SJSA1 (cell line): ENCODE data around the gene CSH2. TPM values are rescaled to one million over a fixed set of nuclear protein-coding genes. Genes with fewer than 3 reads are reported as not detected.
"Not testable (repeated sequence)": the region's sequence is repeated elsewhere in the genome, so short reads cannot be mapped to it uniquely, and the experiment has no call there.

ENCODE experiments used
- DNase-seq, 2 experiments: peaks; one replicate each; pipeline ENCODE4 v3.0.0-alpha.2; 2015 to 2020; ENCODE audit warnings: low spot score in 2 of 2, low read depth in 1 of 2
- H3K27ac ChIP-seq: fragments of 250-450 bp; sonication (Bioruptor Pico); 2 replicates; pipeline ENCODE4 v1.5.1; 2020; ENCODE audit warnings: mild to moderate bottlenecking, moderate library complexity
- H3K27me3 ChIP-seq: fragments of 250-450 bp; sonication (Bioruptor Pico); replicated peaks from 2 replicates; pipeline ENCODE4 v1.5.1; 2020; ENCODE audit warnings: mild to moderate bottlenecking, moderate library complexity
- H3K36me3 ChIP-seq: fragments of 250-450 bp; sonication (Bioruptor Pico); 2 replicates; pipeline ENCODE4 v1.5.1; 2020; ENCODE audit warnings: mild to moderate bottlenecking
- H3K4me1 ChIP-seq: fragments of 250-450 bp; sonication (Bioruptor Pico); replicated peaks from 2 replicates; pipeline ENCODE4 v1.6.1; 2021; ENCODE audit warnings: mild to moderate bottlenecking
- H3K4me3 ChIP-seq: fragments of 250-450 bp; sonication (Bioruptor Pico); 2 replicates; pipeline ENCODE4 v1.5.1; 2020; ENCODE audit warnings: mild to moderate bottlenecking
- H3K9me3 ChIP-seq: fragments of 250-450 bp; sonication (Bioruptor Pico); replicated peaks from 2 replicates; pipeline ENCODE4 v1.5.1; 2020; ENCODE audit warnings: mild to moderate bottlenecking
- total RNA-seq: library from RNA; depleted of rRNA; stranded (reverse); fragments of >200 nt; shearing (Covaris generic); gene quantifications from 2 replicates; pipeline ENCODE4 v1.2.3, GENCODE V29; 2014

The CSH2 gene
- total RNA-seq, 1 experiment from 2014 or later, result not detected

DNA sequence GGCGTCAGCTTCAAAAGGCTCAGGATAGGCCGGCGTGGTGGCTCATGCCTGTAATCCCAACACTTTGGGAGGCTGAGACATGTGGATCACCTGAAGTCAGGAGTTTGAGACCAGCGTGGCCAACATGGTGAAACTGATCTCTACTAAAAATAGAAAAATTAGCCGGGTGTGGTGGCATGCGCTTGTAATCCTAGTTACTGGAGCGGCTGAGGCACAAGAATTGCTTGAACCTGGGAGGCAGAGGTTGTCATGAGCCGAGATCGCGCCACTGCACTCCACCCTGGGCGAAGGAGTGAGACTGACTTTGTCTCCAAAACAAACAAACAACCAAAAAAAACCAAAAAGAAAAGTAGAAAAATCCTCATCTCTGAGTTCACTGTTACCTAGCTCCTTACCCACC is 11.6 kb upstream of the CSH2 start:
- H3K36me3 ChIP-seq, H3K4me1 ChIP-seq: not testable (repeated sequence)
- peak in 1 of 2 experiments; percentile 27 for DNase-seq

DNA sequence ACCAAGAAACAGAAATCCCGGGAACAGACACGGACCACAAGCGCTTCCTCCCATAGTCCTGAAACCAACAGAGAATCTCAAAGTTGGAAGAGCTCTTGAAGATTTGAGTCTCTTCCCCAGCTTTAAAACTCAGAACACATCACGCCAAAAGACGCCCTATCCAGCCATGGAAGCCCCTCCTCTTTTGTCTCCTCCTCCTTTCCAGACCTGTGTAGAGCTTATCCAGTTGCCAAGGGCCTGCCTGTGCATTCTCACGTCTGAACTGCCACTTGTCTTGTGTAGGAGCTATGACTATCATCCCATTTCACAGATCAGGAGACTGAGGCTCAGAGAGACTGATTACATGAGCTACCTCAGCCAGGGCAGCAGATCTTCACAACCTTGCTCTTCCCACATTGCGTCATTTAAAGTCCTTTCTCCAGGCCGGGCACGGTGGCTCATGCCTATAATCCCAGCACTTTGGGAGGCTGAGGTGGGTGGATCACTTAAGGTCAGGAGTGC is 9.2 kb upstream of the CSH2 start:
- DNase-seq, H3K9me3 ChIP-seq, H3K27ac ChIP-seq, H3K36me3 ChIP-seq, H3K4me1 ChIP-seq, H3K27me3 ChIP-seq, H3K4me3 ChIP-seq: not testable (repeated sequence)

More for the DNA sequence above, 11.6 kb upstream of the CSH2 start:
- not testable (repeated sequence) for H3K9me3 ChIP-seq, H3K27me3 ChIP-seq, H3K4me3 ChIP-seq, H3K27ac ChIP-seq

DNA sequence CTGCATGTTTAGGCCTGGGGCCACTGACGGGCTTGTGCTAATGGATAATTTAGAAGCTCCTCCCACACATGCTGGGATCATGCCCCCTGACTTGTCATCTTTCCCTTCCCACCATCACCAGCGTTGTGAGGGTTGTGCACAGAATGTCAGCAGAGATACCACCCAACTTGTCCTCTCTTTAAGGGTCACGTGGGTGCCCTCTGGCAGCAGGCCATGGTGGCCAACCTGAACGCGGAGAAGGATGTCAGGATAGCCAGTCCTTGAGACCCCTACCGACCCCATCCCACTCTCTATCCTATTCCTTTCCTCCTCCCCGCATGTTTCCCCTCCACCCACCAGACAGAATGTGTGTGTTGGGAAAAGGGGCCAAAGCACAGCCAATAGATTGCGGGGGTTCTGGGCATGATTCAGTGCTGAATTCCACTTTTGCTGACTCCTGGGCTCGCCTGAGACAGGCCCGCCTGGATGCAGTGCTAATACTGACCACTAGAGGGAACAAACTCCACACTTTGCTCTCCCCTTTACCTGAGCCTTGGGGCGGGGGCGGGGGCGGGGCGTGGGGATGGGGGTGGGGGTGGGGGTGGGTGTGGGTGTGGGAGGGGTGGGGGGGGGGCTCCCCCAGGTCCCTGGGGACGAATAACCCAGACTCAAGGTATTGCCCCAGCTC is 8.6 kb upstream of the CSH2 start, which contains the start of gene GH2:
Gene GH2, minus strand, starts transcription at position 10 of the 667 bp plus-strand sequence. CDS start 143 bp downstream, outside the sequence.
- Histone ChIP-seq H3K4me1 (no peaks in the 10 kb centered on the region), H3K27me3 (no peaks in the 10 kb centered on the region), H3K27ac (no peak within 1 kb of the TSS), H3K36me3 (no peaks in the 10 kb centered on the region), H3K9me3 (no peaks in the 10 kb centered on the region), H3K4me3 (no peak within 1 kb of the TSS)
- DNase-seq, result peak in 1 of 2 experiments; percentile 52

DNA sequence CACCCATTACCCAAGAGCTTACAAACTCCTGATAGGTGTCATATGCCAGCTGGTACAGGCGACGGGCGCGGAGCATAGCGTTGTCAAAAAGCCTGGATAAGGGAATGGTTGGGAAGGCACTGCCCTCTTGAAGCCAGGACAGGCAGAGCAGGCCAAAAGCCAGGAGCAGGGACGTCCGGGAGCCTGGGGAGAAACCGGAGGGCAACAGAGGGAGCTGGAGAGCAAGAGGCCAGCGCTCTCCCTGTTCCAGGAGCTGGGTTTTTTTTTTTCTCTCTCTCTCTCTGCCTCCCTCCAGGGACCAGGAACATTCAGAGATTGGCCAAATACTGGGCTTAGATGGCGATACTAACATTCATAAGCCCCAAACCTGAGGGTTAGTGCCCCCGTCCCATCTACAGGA is 7.9 kb upstream of the CSH2 start:
- not testable (repeated sequence) for H3K36me3 ChIP-seq, H3K4me1 ChIP-seq, H3K4me3 ChIP-seq, H3K27me3 ChIP-seq, H3K9me3 ChIP-seq, H3K27ac ChIP-seq
- peak in 1 of 2 experiments; percentile 39 for DNase-seq

DNA sequence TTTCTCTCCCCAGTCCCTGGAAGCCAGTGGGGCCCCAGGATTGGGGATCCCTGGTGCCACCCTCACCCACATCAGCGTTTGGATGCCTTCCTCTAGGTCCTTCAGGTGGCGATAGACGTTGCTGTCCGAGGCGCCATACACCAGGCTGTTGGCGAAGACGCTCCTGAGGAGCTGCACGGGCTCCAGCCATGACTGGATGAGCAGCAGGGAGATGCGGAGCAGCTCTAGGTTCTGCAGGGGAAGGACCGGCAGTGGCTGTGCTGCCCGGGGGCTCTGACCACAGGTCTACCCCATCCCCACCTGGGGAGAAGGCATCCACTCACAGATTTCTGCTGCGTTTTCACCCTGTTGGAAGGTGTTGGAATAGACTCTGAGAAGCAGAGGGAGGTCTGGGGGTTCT is 7.2 kb upstream of the CSH2 start:
- peak in 1 of 2 experiments; percentile 44 for DNase-seq
- H3K36me3 ChIP-seq, result no peaks in the 10 kb centered on the region
- H3K27me3 ChIP-seq, result no peaks in the 10 kb centered on the region
- H3K9me3 ChIP-seq, result no peaks in the 10 kb centered on the region
- no peak overlapping the region for H3K27ac ChIP-seq
- no peaks in the 10 kb centered on the region for H3K4me1 ChIP-seq
- H3K4me3 ChIP-seq, result no peak overlapping the region

DNA sequence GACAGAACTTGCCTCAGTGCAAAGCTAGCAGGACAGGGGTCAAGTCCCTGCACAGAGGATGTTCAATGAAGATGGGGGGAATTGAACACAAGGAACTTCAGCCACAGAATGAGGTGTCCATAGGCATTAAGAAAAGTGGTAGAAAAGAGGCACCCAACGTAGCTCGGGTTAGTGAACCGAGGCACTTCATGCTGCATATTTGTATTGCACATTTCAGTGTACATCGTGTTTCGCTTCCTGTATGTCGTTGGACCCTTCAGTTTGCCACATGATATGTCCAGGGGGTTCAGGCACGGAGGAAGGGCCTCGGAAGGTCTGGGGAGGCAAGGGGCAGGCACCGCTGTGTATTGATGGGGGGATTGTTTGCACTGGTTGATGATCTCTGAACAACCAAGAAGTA is 4.9 kb upstream of the CSH2 start:
- not testable (repeated sequence) for H3K27me3 ChIP-seq, DNase-seq

DNA sequence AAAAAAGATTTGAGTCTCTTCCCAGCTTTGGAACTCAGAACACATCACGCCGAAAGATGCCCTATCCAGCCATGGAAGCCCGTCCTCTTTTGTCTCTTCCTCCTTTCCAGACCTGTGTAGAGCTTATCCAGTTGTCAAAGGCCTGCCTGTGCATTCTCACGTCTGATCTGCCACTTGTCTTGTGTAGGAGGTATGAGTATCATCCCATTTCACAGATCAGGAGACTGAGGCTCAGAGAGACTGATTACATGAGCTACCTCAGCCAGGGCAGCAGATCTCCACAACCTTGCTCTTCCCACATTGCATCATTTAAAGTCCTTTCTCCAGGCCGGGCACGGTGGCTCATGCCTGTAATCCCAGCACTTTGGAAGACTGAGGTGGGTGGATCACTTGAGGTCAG is 1.2 kb upstream of the CSH2 start:
- not testable (repeated sequence) for H3K9me3 ChIP-seq, H3K4me1 ChIP-seq, DNase-seq, H3K27ac ChIP-seq, H3K27me3 ChIP-seq, H3K4me3 ChIP-seq, H3K36me3 ChIP-seq

More for the DNA sequence above, 4.9 kb upstream of the CSH2 start:
- not testable (repeated sequence) for H3K27ac ChIP-seq, H3K9me3 ChIP-seq, H3K36me3 ChIP-seq, H3K4me1 ChIP-seq, H3K4me3 ChIP-seq

DNA sequence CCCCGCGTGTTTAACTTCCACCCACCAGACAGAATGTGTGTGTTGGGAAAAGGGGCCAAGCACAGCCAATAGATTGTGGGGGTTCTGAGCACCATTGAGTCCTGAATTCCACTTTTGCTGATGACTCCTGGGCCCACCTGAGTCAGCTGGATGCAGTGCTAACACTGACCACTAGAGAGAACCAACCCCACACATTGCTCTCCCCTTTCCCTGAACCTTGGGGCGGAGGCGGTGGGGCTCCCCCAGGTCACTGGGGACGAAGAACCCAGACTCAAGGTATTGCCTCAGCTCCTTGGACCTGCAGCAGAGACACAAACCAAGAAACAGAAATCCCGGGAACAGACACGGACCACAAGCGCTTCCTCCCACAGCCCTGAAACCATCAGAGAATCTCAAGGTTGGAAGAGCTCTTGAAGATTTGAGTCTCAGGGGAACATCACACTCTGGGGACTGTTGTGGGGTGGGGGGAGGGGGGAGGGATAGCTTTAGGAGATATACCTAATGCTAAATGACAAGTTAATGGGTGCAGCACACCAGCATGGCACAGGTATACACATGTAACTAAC is 667 bp upstream of the CSH2 start:
- not testable (repeated sequence) for H3K4me3 ChIP-seq, H3K27me3 ChIP-seq, H3K4me1 ChIP-seq, H3K36me3 ChIP-seq, DNase-seq, H3K27ac ChIP-seq, H3K9me3 ChIP-seq

DNA sequence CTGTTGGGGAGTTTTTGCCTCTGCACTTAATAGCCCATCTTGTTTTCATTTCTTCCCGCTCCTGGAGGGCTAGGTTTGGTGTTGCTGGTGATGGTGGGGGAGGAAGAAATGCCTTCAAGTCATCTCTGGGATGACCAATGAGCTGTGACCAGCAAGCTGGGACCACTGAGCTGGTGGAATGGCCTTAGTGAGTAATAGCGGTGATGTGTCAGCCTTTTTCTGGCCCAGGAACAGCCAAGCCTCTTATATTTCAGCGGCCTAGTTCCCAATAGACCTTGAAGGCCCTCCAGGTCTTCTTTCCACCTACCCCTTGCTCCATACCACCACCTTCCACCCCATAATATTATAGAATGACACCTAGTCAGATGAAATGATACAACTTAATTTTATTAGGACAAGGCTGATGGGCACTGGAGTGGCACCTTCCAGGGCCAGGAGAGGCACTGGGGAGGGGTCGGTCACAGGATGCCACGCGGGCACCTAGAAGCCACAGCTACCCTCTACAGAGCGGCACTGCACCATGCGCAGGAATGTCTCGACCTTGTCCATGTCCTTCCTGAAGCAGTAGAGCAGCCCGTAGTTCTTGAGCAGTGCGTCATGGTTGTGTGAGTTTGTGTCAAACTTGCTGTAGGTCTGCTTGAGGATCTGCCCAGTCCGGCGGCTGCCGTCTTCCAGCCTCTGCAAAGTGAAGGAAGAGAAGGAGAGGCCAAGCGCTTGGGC is 1.7 kb downstream of the CSH2 start:
- not testable (repeated sequence) for H3K4me3 ChIP-seq, H3K36me3 ChIP-seq, H3K4me1 ChIP-seq, H3K27ac ChIP-seq, H3K9me3 ChIP-seq, DNase-seq, H3K27me3 ChIP-seq

DNA sequence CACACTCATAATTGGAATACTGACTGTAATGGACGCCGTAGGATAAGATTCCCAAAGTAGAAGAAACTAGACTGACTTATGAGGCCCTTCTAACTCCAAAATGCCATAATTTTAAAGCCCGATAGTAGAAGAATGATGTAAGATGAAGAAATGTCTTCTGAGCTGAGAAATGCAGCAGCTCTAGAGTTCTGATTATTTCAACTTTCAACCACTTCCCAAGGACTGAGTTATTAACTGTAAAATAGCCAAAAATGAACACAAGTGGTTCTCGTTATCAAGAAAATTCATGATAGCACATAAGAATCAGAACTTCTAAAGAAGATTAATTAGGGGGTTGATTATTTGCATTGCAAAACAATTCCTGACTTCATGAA is 3.2 kb downstream of the CSH2 start:
- not testable (repeated sequence) for H3K9me3 ChIP-seq, DNase-seq, H3K4me1 ChIP-seq, H3K27me3 ChIP-seq, H3K27ac ChIP-seq, H3K36me3 ChIP-seq, H3K4me3 ChIP-seq

DNA sequence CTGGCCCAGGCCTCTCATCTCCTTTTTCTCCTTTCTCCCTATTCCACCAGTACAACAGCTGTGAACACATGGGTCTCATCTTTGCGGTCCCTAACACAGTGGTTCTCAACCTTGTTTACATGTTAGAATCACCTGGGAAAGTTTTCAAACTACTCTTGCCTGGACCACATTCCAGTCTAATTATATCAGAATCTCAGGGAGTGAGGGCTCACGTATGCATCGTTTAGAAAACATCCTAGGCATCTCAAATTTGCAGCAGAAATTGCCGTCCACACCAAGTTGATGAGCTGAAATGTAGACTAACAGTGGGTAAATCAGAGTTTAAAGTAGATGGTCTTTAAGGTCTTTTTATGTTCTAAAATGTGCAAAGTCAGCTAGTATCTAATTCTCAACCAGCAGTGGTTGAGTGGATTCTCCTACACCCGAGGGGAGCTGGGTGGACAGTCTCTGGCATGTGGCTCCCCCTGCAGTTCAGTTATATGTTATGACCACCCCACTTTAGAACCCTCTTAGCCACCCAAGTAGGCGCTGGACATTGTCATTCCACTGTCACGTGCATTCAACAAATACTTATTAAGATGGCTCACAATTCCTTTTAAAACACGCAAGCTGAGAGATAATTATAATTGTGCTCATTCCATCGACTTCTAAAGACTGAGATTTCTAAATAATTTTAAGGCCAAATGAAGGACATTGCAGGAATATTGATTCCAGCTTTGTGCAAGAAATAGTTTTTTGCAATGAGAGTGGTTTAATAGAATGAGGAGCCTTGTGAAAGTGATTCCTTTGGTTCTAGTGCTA is 3.8 kb downstream of the CSH2 start:
- not testable (repeated sequence) for H3K4me1 ChIP-seq, H3K9me3 ChIP-seq, H3K4me3 ChIP-seq, H3K27ac ChIP-seq, H3K36me3 ChIP-seq, DNase-seq, H3K27me3 ChIP-seq

DNA sequence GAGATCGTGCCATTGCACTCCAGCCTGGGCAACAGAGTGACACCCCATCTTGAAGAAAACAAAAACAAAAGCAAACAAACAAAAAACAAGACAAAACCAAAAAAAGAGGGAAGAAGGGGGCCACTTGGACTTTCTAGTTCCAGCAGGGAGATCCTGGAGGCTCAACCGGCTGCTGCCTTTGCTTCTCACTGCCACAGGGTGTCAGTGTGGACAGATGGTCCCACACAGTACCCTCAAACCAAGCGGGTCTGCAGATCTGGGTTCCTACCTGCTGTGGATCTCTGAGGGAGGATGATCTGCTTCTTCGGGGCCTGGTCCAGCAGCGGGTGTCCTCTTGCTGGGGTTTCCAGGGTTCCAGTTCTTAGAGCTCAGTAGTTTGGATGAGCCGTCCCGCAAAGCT is 6.9 kb downstream of the CSH2 start:
- H3K4me3 ChIP-seq, H3K9me3 ChIP-seq, H3K27me3 ChIP-seq, H3K4me1 ChIP-seq, DNase-seq, H3K27ac ChIP-seq, H3K36me3 ChIP-seq: not testable (repeated sequence)

DNA sequence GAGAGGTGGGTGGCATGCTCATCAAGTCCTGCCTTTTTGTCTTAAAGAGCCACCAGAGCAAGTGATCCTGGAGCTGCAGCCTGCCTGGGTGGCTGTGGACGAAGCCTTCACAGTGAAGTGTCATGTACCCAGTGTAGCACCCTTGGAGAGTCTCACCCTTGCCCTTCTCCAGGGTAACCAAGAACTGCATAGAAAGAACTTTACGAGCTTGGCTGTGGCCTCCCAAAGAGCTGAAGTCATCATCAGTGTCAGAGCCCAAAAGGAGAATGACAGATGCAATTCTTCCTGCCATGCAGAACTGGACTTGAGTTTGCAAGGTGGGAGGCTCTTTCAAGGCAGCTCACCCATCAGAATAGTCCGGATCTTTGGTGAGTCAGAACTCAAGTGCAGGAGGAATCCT is 14.2 kb downstream of the CSH2 start:
- Histone ChIP-seq H3K36me3 (no peaks in the 10 kb centered on the region), H3K27ac (no peak overlapping the region), H3K4me3 (no peak overlapping the region), H3K4me1 (no peaks in the 10 kb centered on the region), H3K27me3 (no peaks in the 10 kb centered on the region), H3K9me3 (no peaks in the 10 kb centered on the region)
- DNase-seq, result no peak

DNA sequence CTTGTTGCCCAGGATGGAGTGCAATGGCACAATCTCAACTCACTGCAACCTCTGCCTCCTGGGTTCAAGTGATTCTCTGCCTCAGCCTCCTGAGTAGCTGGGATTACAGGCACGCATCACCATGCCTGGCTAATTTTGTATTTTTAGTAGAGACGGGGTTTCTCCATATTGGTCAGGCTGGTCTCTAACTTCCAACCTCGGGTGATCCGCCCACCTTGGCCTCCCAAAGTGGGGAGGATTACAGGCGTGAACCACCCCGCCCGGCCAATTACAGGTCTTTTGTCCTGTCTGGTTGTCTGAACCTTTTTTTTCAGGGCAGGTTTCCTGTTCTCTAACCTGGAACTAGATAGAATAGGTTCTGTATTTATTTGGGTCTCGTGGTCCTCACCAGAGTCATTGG is 17.1 kb downstream of the CSH2 start:
- H3K27ac ChIP-seq, H3K4me1 ChIP-seq, DNase-seq, H3K36me3 ChIP-seq, H3K9me3 ChIP-seq, H3K4me3 ChIP-seq: not testable (repeated sequence)
- H3K27me3 ChIP-seq, result peaks cover 12% of the 10 kb centered on the region
